Activated CD8-positive, alpha-beta memory T cell treated with anti-CD3 and anti-CD28 coated beads, Interleukin-2, amount 10 ng/mL, durations not matched to agents 7 days and 5 days (primary cell): ENCODE measurements around the gene FCHSD1. TPM values are rescaled to one million over a fixed set of nuclear protein-coding genes. Genes with fewer than 3 reads are reported as not detected.

ENCODE experiments used
- ATAC-seq: fragments of 150-1000 bp; cut with Tn5 transposase; one replicate; pipeline ENCODE4 v1.10.0; 2021; ENCODE audit warnings: moderate library complexity
- CTCF ChIA-PET: fragments of 350-600 bp; sonication (Branson Sonifier 250); formaldehyde crosslinking; loops from one replicate; lab custom pipeline; 2021; ENCODE audit warnings: antibody characterized with exemption; lab: Charles Lee
- DNase-seq: peaks from one replicate; pipeline ENCODE4 v3.0.0-alpha.2; 2020
- H3K27ac Mint-ChIP-seq: one replicate; pipeline ENCODE4 v1.8.0; 2021; ENCODE audit warnings: mild to moderate bottlenecking, mixed read lengths
- H3K27me3 Mint-ChIP-seq: one replicate; pipeline ENCODE4 v1.8.0; 2021; ENCODE audit warnings: mixed read lengths
- H3K36me3 Mint-ChIP-seq: one replicate; pipeline ENCODE4 v1.8.0; 2021; ENCODE audit warnings: mild to moderate bottlenecking, mixed read lengths
- H3K4me1 Mint-ChIP-seq: one replicate; pipeline ENCODE4 v1.8.0; 2021; ENCODE audit warnings: mixed read lengths
- H3K4me3 Mint-ChIP-seq: one replicate; pipeline ENCODE4 v1.8.0; 2021; ENCODE audit warnings: mild to moderate bottlenecking, moderate library complexity, mixed read lengths
- H3K9me3 Mint-ChIP-seq: one replicate; pipeline ENCODE4 v1.8.0; 2022; ENCODE audit warnings: low read depth, mixed read lengths
- total RNA-seq, 2 experiments: library from RNA; stranded (reverse); gene quantifications; one replicate each; pipeline ENCODE4 v1.2.3, GENCODE V29; 2021

FCHSD1 gene
- total RNA-seq, 2 experiments from 2014 or later = 46.5 to 64.1 TPM

GRCh38 chr5:141603923-141604717 is 47.1 kb downstream of the FCHSD1 start:
- H3K9me3 Mint-ChIP-seq = no peaks in the 10 kb centered on the region
- DNase-seq (no peak), ATAC-seq (peak; percentile 32)
- H3K27ac Mint-ChIP-seq = peak overlapping the region; percentile 95
- H3K36me3 Mint-ChIP-seq = peaks cover 18% of the 10 kb centered on the region
- peaks cover 81% of the 10 kb centered on the region for H3K4me1 Mint-ChIP-seq
- CTCF ChIA-PET = interaction anchor here (0.9 to 13.7 kb wide), 6 partner anchors 12 to 47 kb away, joined by 3 to 274 read pairs (median 6); partner anchors contain the start of genes DIAPH1 and FCHSD1
- H3K4me3 Mint-ChIP-seq = peak overlapping the region; percentile 68
- H3K27me3 Mint-ChIP-seq = no peaks in the 10 kb centered on the region

GRCh38 chr5:141602606-141603005 is 48.6 kb downstream of the FCHSD1 start:
- Mint-ChIP-seq H3K27me3 (no peaks in the 10 kb centered on the region), H3K4me3 (no peak overlapping the region)

GRCh38 chr5:141598391-141599345 is 52.5 kb downstream of the FCHSD1 start:
- no peaks in the 10 kb centered on the region for H3K27me3 Mint-ChIP-seq
- peaks cover 70% of the 10 kb centered on the region for H3K4me1 Mint-ChIP-seq
- CTCF ChIA-PET = interaction anchor here (0.7 to 13.7 kb wide), 9 partner anchors 8 to 93 kb away, joined by 3 to 274 read pairs (median 4); partner anchors contain the start of genes DIAPH1, FCHSD1, HDAC3 and RELL2
- peak overlapping the region; percentile 67 for H3K27ac Mint-ChIP-seq
- no peaks in the 10 kb centered on the region for H3K9me3 Mint-ChIP-seq
- no peak overlapping the region for H3K4me3 Mint-ChIP-seq
- DNase-seq (no peak), ATAC-seq (peak; percentile 75)
- H3K36me3 Mint-ChIP-seq = peaks cover 26% of the 10 kb centered on the region

More at GRCh38 chr5:141602606-141603005, 48.6 kb downstream of the FCHSD1 start:
- peak overlapping the region; percentile 75 for H3K27ac Mint-ChIP-seq
- CTCF ChIA-PET = interaction anchor here (0.6 to 13.7 kb wide), 4 partner anchors 11 to 36 kb away, joined by 3 to 274 read pairs (median 64); partner anchors contain the start of gene DIAPH1
- ATAC-seq (no peak), DNase-seq (no peak)
- peaks cover 82% of the 10 kb centered on the region for H3K4me1 Mint-ChIP-seq
- no peaks in the 10 kb centered on the region for H3K9me3 Mint-ChIP-seq
- peaks cover 20% of the 10 kb centered on the region for H3K36me3 Mint-ChIP-seq

GRCh38 chr5:141597814-141598213 is 53.4 kb downstream of the FCHSD1 start:
- peaks cover 69% of the 10 kb centered on the region for H3K4me1 Mint-ChIP-seq
- no peak for ATAC-seq

GRCh38 chr5:141597394-141597793 is 53.8 kb downstream of the FCHSD1 start:
- no peak for DNase-seq
- H3K4me3 Mint-ChIP-seq = no peak overlapping the region
- peaks cover 27% of the 10 kb centered on the region for H3K36me3 Mint-ChIP-seq
- H3K9me3 Mint-ChIP-seq = no peaks in the 10 kb centered on the region
- no peak for ATAC-seq
- CTCF ChIA-PET = interaction anchor here (0.7 to 13.7 kb wide), 9 partner anchors 9 to 54 kb away, joined by 3 to 274 read pairs (median 4); partner anchors contain the start of genes DIAPH1, FCHSD1, HDAC3 and RELL2
- peaks cover 70% of the 10 kb centered on the region for H3K4me1 Mint-ChIP-seq
- no peaks in the 10 kb centered on the region for H3K27me3 Mint-ChIP-seq
- H3K27ac Mint-ChIP-seq = peak overlapping the region; percentile 72

More at GRCh38 chr5:141597814-141598213, 53.4 kb downstream of the FCHSD1 start:
- CTCF ChIA-PET = interaction anchor here (0.7 to 13.7 kb wide), 9 partner anchors 9 to 94 kb away, joined by 3 to 274 read pairs (median 4); partner anchors contain the start of genes DIAPH1, FCHSD1, HDAC3 and RELL2
- Mint-ChIP-seq H3K9me3 (no peaks in the 10 kb centered on the region), H3K4me3 (no peak overlapping the region), H3K36me3 (peaks cover 29% of the 10 kb centered on the region), H3K27ac (peak overlapping the region; percentile 72), H3K27me3 (no peaks in the 10 kb centered on the region)
- DNase-seq = no peak

GRCh38 chr5:141596867-141597266 is 54.4 kb downstream of the FCHSD1 start:
- H3K27ac Mint-ChIP-seq = peak overlapping the region; percentile 72

GRCh38 chr5:141590127-141590526 is 61.1 kb downstream of the FCHSD1 start:
- Mint-ChIP-seq H3K36me3 (peaks cover 52% of the 10 kb centered on the region), H3K4me1 (peaks cover 32% of the 10 kb centered on the region), H3K4me3 (no peak overlapping the region), H3K27ac (no peak overlapping the region), H3K9me3 (no peaks in the 10 kb centered on the region), H3K27me3 (no peaks in the 10 kb centered on the region)
- DNase-seq (no peak), ATAC-seq (no peak)
- CTCF ChIA-PET = interaction anchor here (0.7 to 7.9 kb wide), 4 partner anchors 15 to 47 kb away, joined by 4 to 375 read pairs (median 122); partner anchors contain the start of genes DIAPH1, HDAC3 and RELL2

More at GRCh38 chr5:141596867-141597266, 54.4 kb downstream of the FCHSD1 start:
- DNase-seq = no peak
- CTCF ChIA-PET = interaction anchor here (0.7 to 13.7 kb wide), 7 partner anchors 9 to 41 kb away, joined by 3 to 274 read pairs (median 4); partner anchors contain the start of genes DIAPH1, HDAC3 and RELL2
- Mint-ChIP-seq H3K36me3 (peaks cover 28% of the 10 kb centered on the region), H3K27me3 (no peaks in the 10 kb centered on the region), H3K4me3 (no peak overlapping the region), H3K4me1 (peaks cover 71% of the 10 kb centered on the region), H3K9me3 (no peaks in the 10 kb centered on the region)
- no peak for ATAC-seq

Other genes starting within 250 kb of the FCHSD1 start
- gene PCDHGA9, start 248.6 kb downstream of the FCHSD1 start, total RNA-seq = not detected
- gene PCDHGB6, start 243.4 kb downstream of the FCHSD1 start, total RNA-seq = not detected
- not detected for gene PCDHGA10, start 238.4 kb downstream of the FCHSD1 start, total RNA-seq
- gene PCDHGB7, start 233.7 kb downstream of the FCHSD1 start, total RNA-seq = not detected
- gene PCDHGA11, start 230.4 kb downstream of the FCHSD1 start, total RNA-seq = not detected
- under 1 TPM in 1 of 2 experiments, not detected in 1; 0.07 TPM for gene PCDHGA12, start 220.9 kb downstream of the FCHSD1 start, total RNA-seq
- not detected for gene PCDHGC3, start 175.5 kb downstream of the FCHSD1 start, total RNA-seq
- gene PCDHGC4, start 166.4 kb downstream of the FCHSD1 start, total RNA-seq = not detected
- not detected for gene PCDHGC5, start 162.3 kb downstream of the FCHSD1 start, total RNA-seq
- 100 to 1,000 TPM; 284 to 295 TPM for gene DIAPH1, start 32.4 kb downstream of the FCHSD1 start, total RNA-seq
- gene HDAC3, start 14.6 kb downstream of the FCHSD1 start, total RNA-seq = 10 to 100 TPM; 87.1 to 90.0 TPM
- 10 to 100 TPM; 28.0 to 35.8 TPM for gene RELL2, start 14.4 kb downstream of the FCHSD1 start, total RNA-seq
- 10 to 100 TPM in 1 of 2 experiments, 1 to 10 TPM in 1; 9.9 to 11.0 TPM for gene ARAP3, start 30.8 kb upstream of the FCHSD1 start, total RNA-seq
- not detected for gene PCDH1, start 227.0 kb upstream of the FCHSD1 start, total RNA-seq